ENCODE measurements around the gene MTAP.
A peak's percentile ranks its signal among the peaks of the same experiment; 100 is the strongest.

MTAP gene
- total RNA-seq: 21.2 to 44.8 reads per million in 2 donors

GRCh38 chr9:21802418-21803000 lies at the start of gene MTAP:
Gene MTAP, plus strand, starts transcription at chr9:21802636. Its CDS starts 113 bp downstream, at chr9:21802749.
- DNase-seq: peak; percentile 53

- no peak for DNase-seq
Measured at GRCh38 chr9:21753523-21753922, 48.9 kb upstream of the MTAP start.

- no peak for DNase-seq
Measured at GRCh38 chr9:21754741-21755140, 47.7 kb upstream of the MTAP start.

GRCh38 chr9:21758540-21758939 lies 43.9 kb upstream of the MTAP start:
- DNase-seq: no peak

- no peak for DNase-seq
Measured at GRCh38 chr9:21761309-21761901, 41.0 kb upstream of the MTAP start.

GRCh38 chr9:21762064-21762463 lies 40.4 kb upstream of the MTAP start:
- DNase-seq: no peak

- DNase-seq: no peak
Measured at GRCh38 chr9:21764846-21765245, 37.6 kb upstream of the MTAP start.

- no peak for DNase-seq
Measured at GRCh38 chr9:21766096-21766495, 36.3 kb upstream of the MTAP start.

- no peak for DNase-seq
Measured at GRCh38 chr9:21770871-21771560, 31.4 kb upstream of the MTAP start.

- DNase-seq: no peak
Measured at GRCh38 chr9:21777701-21778100, 24.7 kb upstream of the MTAP start.

- no peak for DNase-seq
Measured at GRCh38 chr9:21778304-21778703, 24.1 kb upstream of the MTAP start.

- no peak for DNase-seq
Measured at GRCh38 chr9:21779397-21779796, 23.0 kb upstream of the MTAP start.

- DNase-seq: no peak
Measured at GRCh38 chr9:21781656-21782055, 20.8 kb upstream of the MTAP start.

GRCh38 chr9:21782205-21782604 lies 20.2 kb upstream of the MTAP start:
- no peak for DNase-seq

- no peak for DNase-seq
Measured at GRCh38 chr9:21788752-21789151, 13.7 kb upstream of the MTAP start.

- peak; percentile 27 for DNase-seq
Measured at GRCh38 chr9:21789541-21790037, 12.8 kb upstream of the MTAP start.

GRCh38 chr9:21795483-21795882 lies 7.0 kb upstream of the MTAP start:
- DNase-seq: no peak

GRCh38 chr9:21796768-21797167 lies 5.7 kb upstream of the MTAP start:
- no peak for DNase-seq

GRCh38 chr9:21800931-21801682 lies 1.3 kb upstream of the MTAP start:
- DNase-seq: no peak

GRCh38 chr9:21801683-21802417 lies 586 bp upstream of the MTAP start:
- DNase-seq: peak; percentile 14

GRCh38 chr9:21803649-21804048 lies 1.2 kb downstream of the MTAP start:
- no peak for DNase-seq

GRCh38 chr9:21804331-21804730 lies 1.9 kb downstream of the MTAP start:
- no peak for DNase-seq

- no peak for DNase-seq
Measured at GRCh38 chr9:21804791-21805190, 2.4 kb downstream of the MTAP start.

All from T-helper 9 cell (primary cell).